Stromal cell of bone marrow (primary cell): Measurements from ENCODE around the gene BTAF1.
A peak's percentile ranks its signal among the peaks of the same experiment; 100 is the strongest.

Experiments used
- DNase-seq: peaks from one replicate; pipeline ENCODE4 v3.0.0-alpha.2; 2012; ENCODE audit warnings: low read depth

BTAF1 gene

GRCh38 chr10:91908337-91909116 lies 15.0 kb upstream of the BTAF1 start:
- no peak for DNase-seq

DNA sequence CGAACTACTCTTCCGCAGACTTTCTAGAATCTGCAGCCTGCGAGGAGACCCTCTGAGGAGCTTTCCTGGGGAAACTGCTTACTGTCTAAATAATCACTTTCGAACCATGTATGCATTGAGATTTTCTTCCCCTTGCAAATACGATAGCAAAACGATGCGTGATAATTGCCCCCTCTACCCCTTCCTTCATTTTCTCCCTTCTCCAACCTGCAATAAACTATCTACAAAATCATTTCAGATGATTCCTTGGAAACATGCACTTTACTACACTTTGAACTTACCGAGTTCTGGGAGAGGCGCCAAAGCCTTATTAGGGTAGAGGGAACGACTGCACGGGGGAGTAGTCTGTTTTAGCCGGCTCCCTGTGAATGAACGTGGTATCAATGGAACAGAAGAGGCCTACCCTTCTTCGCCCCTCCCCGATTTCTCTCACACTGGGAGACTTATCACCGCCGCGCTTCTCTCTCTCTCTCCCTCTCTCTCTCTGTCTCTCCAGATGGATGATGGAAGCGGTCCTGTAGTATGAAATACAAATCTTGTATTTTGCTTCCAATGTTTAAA lies 14.4 kb upstream of the BTAF1 start, which contains the start of gene FGFBP3:
TSS of gene FGFBP3 (minus strand) at position 370 of the 561 bp plus-strand sequence. CDS start 517 bp downstream, outside the sequence.
- DNase-seq = no peak

- no peak for DNase-seq
Observed at GRCh38 chr10:91910467-91910866, 13.1 kb upstream of the BTAF1 start.

DNA sequence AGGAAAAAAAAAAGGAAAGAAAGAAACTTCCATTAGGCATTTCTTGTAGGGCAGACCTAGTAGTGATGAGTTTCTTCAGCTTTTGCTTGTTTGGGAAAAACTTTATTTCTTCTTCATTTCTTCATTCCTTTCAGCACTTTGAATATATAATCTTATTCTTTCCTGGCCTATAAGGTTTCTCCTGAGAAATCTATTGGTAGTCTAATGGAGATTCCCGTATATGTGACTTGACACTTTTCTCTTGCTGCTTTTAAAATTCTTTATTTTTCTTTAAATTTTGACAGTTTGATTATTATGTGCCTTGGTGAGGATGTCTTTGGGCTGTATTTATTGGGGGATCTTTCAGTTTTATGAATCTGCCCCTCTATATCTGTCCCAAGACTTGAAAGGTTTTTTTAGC lies 3.9 kb upstream of the BTAF1 start:
- DNase-seq = no peak

GRCh38 chr10:91924212-91925021 lies 847 bp downstream of the BTAF1 start:
- no peak for DNase-seq

- no peak for DNase-seq
Observed at GRCh38 chr10:91925022-91925320, 1.4 kb downstream of the BTAF1 start.

- no peak for DNase-seq
Observed at GRCh38 chr10:91930939-91931338, 7.4 kb downstream of the BTAF1 start.

- DNase-seq = no peak
Observed at GRCh38 chr10:91931526-91932190, 8.1 kb downstream of the BTAF1 start.

- no peak for DNase-seq
Observed at GRCh38 chr10:91932737-91933136, 9.2 kb downstream of the BTAF1 start.

- DNase-seq = no peak
Observed at GRCh38 chr10:91935886-91936285, 12.3 kb downstream of the BTAF1 start.

DNA sequence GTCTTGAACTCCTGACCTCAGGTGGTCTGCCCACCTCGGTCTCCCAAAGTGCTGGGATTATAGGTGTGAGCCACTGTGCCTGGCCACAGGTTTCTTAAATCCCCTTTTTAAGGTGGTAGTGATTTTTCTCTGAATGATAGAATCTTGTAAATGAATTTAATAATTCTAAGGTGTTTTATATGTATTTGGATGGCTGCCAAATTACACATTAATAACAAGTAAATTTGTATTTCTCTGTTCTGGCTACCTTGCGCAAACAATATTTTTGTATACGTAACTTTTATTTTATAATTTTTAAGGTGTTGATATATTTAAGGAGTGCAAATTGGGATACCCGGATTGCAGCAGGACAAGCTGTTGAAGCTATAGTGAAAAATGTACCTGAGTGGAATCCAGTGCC lies 16.1 kb downstream of the BTAF1 start:
- DNase-seq = no peak

GRCh38 chr10:91941426-91941825 lies 17.9 kb downstream of the BTAF1 start:
- no peak for DNase-seq

DNA sequence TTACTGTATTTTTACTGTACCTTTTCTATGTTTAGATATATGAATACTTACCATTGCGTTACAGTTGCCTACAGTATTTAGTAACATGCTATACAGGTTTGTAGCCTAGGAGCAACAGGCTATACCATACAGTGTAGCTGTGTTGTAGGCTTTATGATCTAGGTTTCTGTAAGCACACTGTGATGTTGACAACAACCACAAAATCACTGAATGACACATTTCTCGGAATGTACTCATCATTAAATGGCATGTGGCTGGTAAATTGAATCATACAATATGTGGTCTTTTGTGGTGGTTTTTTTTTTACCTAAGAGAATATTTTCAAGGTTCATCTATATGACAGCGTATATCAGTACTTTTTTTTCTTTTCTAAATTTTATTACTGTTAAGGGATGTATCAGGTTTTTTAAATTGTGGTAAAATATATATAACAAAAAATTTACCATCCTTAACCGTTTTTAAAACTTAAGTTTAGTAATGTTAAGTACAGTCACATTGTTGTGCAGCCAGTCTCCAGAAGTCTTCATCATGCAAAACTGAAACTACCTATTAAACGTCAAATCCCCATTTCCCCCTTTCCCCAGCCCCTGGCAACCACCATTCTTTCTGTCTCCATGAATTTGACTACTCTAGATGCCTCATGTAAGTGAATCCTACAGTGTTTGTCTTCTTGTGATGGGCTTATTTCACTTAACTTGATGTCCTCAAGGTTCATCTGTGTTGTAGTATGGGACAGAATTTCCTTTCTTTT lies 21.5 kb downstream of the BTAF1 start:
- peak; percentile 13 for DNase-seq

- DNase-seq = no peak
Observed at GRCh38 chr10:91953600-91954160, 30.1 kb downstream of the BTAF1 start.

DNA sequence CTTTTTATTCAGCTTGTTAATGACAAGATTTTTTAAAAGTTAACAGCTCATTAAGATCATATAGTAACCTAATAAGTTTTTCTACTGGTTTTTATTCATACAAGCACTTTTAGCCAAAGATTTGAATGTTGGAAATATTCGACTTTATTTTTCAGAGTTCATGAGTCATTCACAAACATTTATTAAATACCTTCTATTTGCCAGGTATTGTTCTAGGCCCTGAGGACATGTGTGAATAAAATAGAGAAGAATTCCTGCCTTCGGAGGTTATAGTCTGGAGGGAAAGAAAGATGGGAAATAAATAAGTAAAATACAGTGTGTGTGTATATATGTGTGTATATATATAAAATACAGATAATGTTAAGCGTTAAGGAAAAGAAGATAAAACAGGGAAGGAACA lies 31.5 kb downstream of the BTAF1 start:
- DNase-seq = no peak

DNA sequence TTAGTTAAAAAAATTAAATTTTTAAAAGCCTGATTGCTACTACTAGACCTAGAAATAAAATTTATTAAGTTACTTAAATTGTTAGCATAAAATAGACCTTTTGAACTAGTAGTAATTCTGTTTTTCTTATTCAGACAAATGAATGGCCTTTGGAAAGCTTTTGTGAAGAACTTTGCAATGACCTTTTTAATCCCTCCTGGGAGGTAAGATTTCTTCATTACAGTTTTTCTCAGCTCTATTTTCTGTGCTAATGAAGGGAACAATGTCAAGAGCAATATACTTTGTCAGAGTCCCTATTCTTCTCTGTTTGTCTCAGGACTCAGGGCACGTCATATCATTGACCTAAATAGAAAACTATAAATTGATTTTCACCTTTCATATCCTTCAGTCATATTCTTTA lies 33.5 kb downstream of the BTAF1 start:
- DNase-seq = no peak

DNA sequence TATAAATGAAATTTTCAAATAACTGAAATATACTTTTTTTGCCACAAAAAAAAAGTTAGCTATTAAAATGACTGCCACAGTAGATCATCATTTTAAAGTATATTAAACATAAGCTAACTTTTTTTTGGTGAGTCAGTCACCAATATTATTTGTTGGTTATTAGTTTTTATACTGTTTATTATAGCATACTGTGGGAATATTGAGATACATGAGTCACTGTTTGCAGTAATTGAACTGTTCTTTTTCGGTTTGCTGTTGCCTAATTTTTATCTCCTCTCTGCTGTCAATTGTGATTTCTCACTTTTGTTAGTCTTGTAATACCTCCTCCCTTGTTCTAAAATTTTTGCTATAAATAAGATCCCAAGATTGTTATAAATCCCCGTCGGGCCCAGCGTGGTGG lies 45.7 kb downstream of the BTAF1 start:
- no peak for DNase-seq

DNA sequence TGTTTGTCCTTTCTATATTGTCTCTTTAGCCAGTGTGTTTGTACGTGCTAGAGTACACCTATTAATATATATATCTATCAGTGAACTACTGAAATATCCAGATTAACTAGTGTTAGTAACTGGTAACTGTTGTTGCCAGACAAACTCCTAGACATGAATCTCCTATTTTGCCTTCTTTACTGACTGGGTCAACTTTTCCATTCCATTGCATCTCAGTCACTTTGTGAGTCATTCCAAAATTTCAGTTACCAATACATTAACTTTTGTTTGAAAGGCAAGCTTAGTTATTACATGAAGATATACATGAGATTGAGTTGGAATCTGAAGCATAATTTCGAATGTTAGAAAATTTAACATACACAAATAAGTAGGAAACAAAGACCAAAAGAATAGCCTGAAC lies 51.4 kb downstream of the BTAF1 start:
- peak; percentile 67 for DNase-seq

GRCh38 chr10:91975438-91975837 lies 51.9 kb downstream of the BTAF1 start:
- no peak for DNase-seq

GRCh38 chr10:91976317-91977051 lies 52.9 kb downstream of the BTAF1 start:
- peak; percentile 11 for DNase-seq

- DNase-seq = no peak
Observed at GRCh38 chr10:91977491-91977890, 53.9 kb downstream of the BTAF1 start.
